HUES48 (cell line): ENCODE data around the gene CENPVL2.
"Not testable (repeated sequence)": the region's sequence is repeated elsewhere in the genome, so short reads cannot be mapped to it uniquely, and the experiment has no call there.

Experiments
- H3K27ac ChIP-seq: one replicate; pipeline ENCODE4 v1.7.0; 2013; ENCODE audit warnings: low read depth, low read length, inconsistent platforms
- H3K27me3 ChIP-seq: 2 replicates; pipeline ENCODE4 v1.6.1; 2013; ENCODE audit warnings: mild to moderate bottlenecking, low read length; ENCODE audit not compliant: control insufficient read depth, insufficient read depth
- H3K36me3 ChIP-seq: 2 replicates; pipeline ENCODE4 v1.6.1; 2013; ENCODE audit warnings: low read length; ENCODE audit not compliant: control insufficient read depth, insufficient read depth
- H3K4me1 ChIP-seq: 2 replicates; pipeline ENCODE4 v1.6.1; 2013; ENCODE audit warnings: mild to moderate bottlenecking, low read length; ENCODE audit not compliant: control insufficient read depth, insufficient read depth
- H3K4me3 ChIP-seq: 2 replicates; pipeline ENCODE4 v1.5.1; 2013; ENCODE audit warnings: mild to moderate bottlenecking, low read depth, low read length
- H3K9ac ChIP-seq: 2 replicates; pipeline ENCODE4 v1.6.1; 2013; ENCODE audit warnings: mild to moderate bottlenecking, low read depth, low read length, moderate library complexity
- H3K9me3 ChIP-seq: 2 replicates; pipeline ENCODE4 v1.6.1; 2013; ENCODE audit warnings: low read length; ENCODE audit not compliant: control insufficient read depth, insufficient read depth

CENPVL2 gene

GRCh38 chrX:51641421-51642021 is 41.1 kb downstream of the CENPVL2 start:
- H3K4me3 ChIP-seq: no peak overlapping the region
- no peaks in the 10 kb centered on the region for H3K4me1 ChIP-seq
- peaks cover 8% of the 10 kb centered on the region; the same call in 1 of the 2 replicates for H3K9me3 ChIP-seq
- no peak overlapping the region for H3K9ac ChIP-seq
- no peak overlapping the region for H3K27ac ChIP-seq
- no peaks in the 10 kb centered on the region for H3K27me3 ChIP-seq
- no peaks in the 10 kb centered on the region for H3K36me3 ChIP-seq

DNA sequence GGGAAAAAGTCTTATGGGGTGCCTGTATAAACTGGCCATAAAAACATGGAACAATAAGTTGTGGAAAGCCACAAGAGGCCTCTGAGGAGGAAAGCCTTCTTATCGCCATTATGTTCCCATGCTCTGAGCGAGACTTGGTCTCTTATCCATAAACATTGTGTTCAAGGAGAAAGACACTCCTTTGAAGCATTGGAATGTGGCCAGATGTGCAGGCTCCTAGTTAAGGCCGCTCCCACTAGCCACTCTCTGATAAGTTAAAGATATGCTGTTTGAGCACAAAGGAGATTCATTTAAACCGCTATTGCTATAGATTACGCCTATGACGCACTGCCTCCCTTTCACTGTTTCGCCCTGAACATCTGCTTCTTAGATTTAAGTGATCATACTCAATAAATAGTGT is 46.1 kb downstream of the CENPVL2 start:
- not testable (repeated sequence) for H3K4me1 ChIP-seq, H3K9me3 ChIP-seq, H3K27ac ChIP-seq, H3K9ac ChIP-seq, H3K27me3 ChIP-seq, H3K4me3 ChIP-seq, H3K36me3 ChIP-seq
